GM12865 (cell line): ENCODE data around the gene FADS2.

Source experiments
- DNase-seq: peaks from one replicate; pipeline ENCODE4 v3.0.0; 2010; ENCODE audit warnings: low read depth
- H3K4me3 ChIP-seq: 2 replicates; pipeline ENCODE4 v1.5.1; 2011; ENCODE audit warnings: mild to moderate bottlenecking, low read depth, low read length, control low read depth
- TF ChIP-seq, protein P1 (sequence below): IDR thresholded peaks from 2 replicates; pipeline ENCODE4 v1.5.1; 2011; ENCODE audit warnings: low read length, control low read depth, low read depth, inconsistent platforms; ENCODE audit not compliant: insufficient read depth; ENCODE audit errors: missing control alignments

FADS2 gene

DNA sequence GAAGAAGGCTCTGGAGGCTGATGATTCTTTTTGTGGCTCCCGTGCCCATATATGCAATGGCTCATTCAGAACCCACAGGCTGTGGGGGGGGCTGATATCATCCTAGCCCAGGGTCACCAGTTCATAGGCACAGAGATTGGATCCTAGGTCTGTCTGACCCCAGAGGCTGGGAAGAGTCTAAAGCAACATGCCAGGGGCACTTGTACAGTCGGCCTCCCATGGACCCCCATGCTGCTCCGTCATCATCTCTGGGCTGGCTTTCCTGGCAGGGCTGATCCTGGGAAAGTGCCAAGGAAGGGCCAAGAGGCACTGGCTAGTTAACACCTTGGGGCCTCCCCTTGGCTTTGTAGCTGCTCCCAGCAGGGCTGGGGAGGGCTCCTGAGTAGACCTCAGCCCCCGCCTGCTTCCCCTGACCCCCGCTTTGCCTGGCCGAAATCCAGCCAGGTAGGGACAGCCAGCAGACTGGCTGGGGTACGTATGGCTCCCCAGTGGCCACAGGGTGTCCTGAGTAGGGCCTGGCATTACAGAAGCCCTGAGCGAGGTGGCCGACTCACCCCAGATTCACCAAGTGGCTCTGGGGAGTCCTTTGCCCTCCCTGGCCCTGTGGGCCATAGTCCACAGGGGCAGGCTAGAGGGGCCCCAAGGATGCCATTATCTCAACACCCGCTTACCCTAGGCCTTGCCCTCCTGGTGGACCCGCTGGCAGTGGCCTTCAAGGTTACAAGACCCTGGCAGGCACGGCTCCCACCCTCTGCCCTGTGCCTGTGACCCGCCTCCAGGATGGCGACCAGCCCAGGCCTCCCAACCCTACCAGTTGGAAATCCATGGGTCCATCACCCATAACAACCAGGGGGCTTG, 40.7 kb downstream of the FADS2 start:
- no peak for DNase-seq
- H3K4me3 ChIP-seq, result no peak overlapping the region
- TF ChIP-seq, protein P1, sequence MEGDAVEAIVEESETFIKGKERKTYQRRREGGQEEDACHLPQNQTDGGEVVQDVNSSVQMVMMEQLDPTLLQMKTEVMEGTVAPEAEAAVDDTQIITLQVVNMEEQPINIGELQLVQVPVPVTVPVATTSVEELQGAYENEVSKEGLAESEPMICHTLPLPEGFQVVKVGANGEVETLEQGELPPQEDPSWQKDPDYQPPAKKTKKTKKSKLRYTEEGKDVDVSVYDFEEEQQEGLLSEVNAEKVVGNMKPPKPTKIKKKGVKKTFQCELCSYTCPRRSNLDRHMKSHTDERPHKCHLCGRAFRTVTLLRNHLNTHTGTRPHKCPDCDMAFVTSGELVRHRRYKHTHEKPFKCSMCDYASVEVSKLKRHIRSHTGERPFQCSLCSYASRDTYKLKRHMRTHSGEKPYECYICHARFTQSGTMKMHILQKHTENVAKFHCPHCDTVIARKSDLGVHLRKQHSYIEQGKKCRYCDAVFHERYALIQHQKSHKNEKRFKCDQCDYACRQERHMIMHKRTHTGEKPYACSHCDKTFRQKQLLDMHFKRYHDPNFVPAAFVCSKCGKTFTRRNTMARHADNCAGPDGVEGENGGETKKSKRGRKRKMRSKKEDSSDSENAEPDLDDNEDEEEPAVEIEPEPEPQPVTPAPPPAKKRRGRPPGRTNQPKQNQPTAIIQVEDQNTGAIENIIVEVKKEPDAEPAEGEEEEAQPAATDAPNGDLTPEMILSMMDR, result no peak

DNA sequence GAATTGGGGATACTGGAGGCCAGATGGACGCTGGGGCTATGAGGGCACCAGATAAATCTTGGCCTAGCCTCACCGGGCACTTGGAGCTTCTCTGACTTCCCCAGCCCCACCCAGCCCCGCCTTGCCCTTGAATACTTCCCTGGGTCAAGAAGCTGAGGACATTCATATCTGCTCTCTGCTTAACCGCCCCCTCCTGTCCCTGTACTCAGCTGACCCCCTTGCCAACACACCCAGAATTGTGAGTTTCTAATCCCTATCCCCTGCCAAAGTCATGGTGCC, 41.3 kb downstream of the FADS2 start:
- TF ChIP-seq, protein P1, result no peak
- H3K4me3 ChIP-seq, result no peak overlapping the region
- DNase-seq, result no peak

DNA sequence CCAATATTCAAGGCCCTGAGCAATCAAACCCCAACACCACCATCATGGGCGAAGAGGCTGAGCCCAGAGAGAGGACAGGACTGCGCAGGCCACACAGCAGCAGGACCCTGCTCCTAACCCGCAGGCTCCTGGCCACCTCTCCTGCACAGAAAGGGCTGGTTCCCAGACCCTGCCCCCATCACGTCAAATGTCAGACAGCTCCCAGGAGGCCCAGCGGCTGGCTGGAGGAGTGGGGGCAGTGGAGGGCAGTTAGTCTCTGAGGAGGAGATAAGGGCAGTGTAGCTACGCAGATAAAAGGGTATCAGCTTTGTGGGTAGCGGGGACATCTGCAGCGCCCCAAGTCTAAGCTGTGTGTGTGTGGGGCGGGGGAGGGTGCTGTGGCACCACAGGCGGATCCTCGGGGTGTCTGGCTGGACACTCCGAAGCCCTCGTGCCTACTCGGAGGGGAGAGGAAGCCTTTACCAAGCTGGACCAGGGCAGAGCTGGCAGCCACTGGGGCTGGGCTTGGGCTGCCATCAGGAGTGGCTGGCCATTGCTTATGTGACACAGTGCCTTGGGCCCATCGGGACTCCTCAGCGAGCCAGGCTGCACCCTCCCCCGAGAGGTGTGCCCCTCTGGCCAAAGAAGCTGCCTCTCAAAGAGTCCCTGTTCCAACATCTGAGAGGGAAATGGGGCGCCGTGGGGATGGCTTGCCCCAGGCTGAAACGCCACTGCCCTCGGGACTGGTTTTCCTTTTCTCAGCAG, 41.8 kb downstream of the FADS2 start:
- no peak for DNase-seq
- no peak overlapping the region for H3K4me3 ChIP-seq
- TF ChIP-seq, protein P1, result no peak

DNA sequence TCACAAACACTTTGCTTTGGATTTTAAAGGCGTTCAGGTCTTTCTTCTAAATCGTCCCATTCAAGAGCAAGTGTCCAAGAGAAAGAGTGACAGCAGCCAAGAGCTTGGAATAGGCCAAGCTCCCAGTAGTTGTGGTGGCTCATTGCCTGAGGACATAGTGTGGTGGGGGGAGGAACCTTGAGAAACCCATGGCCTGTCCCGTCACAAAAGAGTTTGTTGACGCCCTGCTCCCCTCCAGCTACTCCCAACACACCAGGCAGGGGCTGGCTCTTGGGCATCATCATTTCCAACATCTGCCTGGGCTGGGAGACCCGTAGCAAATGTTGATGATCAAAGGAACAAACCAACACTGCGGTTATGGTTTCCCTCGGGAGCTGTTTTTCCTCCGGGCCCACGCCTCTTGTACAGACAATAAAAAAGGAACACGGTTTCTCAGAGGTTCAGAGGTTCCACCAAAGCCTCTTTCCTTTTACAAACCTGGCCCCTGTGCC, 42.5 kb downstream of the FADS2 start:
- DNase-seq, result no peak
- H3K4me3 ChIP-seq, result no peak overlapping the region
- TF ChIP-seq, protein P1, result no peak

DNA sequence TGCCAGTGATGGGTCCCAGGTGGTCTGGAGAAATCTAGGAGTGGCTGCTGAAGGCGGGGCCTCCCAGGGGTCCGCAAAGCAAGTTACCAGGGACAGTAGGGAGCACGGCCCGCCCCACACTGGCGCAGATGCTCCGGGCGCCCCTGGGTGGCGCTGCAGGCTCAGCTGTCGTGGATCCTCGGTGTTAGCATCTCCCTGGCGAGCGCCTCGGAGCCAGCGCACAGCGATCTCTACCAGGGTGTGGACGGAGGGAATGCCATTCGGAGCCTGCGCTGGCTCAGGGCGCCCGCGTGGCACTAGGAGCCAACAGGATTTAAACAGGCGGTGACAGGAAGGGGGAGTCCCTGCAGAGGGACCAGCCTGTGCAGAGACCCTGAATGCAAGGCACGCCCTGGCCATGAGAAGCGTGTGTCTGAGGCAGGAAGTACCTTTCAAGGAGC, 43.1 kb downstream of the FADS2 start:
- H3K4me3 ChIP-seq, result no peak overlapping the region
- DNase-seq, result peak; percentile 71
- TF ChIP-seq, protein P1, result peak; percentile 95

DNA sequence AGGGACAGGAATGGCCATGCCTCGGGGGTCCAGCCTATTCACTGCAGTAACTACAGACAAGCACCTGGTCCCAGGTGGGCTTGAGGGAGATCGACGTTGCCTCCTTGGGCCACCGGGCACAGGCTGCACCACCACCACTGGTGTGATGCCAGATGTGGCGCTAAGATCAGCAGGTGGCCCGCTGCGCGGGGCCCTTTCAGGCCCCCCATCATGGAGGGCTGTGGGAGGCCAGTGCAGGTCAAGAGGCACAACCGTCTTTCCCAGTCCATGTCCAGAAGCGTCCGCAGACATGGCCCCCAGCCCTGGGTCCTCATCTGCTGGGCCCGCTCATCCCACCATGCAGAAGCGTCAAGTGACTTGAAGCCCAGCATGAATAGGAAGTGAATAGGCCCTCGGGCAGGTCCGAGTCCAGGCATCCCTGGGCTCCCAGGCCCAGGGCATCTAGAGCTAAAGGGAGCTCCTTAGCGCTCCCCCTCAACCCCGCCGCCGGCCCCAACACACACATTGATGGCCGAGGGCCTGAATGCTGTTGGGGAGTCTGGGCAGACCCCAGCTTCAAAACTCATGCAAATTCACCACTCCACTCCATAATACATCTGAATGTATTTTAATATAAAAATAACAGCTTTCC, 45.0 kb downstream of the FADS2 start:
- TF ChIP-seq, protein P1, result no peak
- no peak for DNase-seq
- H3K4me3 ChIP-seq, result no peak overlapping the region
